ENCODE measurements around the gene PATE4. TPM values are rescaled to one million over a fixed set of nuclear protein-coding genes. Genes with fewer than 3 reads are reported as not detected.

The PATE4 gene
- total RNA-seq, 4 donors from 2014 or later: not detected

- Histone ChIP-seq H3K4me1 (no peaks in the 10 kb centered on the region), H3K36me3 (no peaks in the 10 kb centered on the region), H3K27ac (no peak overlapping the region), H3K9me3 (no peaks in the 10 kb centered on the region), H3K4me3 (no peak overlapping the region), H3K27me3 (no peaks in the 10 kb centered on the region)
- WGBS, 2 donors: 11 to 14% methylated on average over 8 of the region's 8 CpGs
- DNase-seq: no peak
- TF ChIP-seq CTCF (IDR thresholded peaks at IDR 0.05) (peak in 5 of 6 experiments; percentile 60 to 76 (median 66)), POLR2A (IDR thresholded peaks at IDR 0.05) (no peak)
- intact Hi-C loops (cut with DNase I): no loop called here
Measured at GRCh38 chr11:125874556-125875124, 41.5 kb downstream of the PATE4 start.

GRCh38 chr11:125881291-125881690, 48.2 kb downstream of the PATE4 start:
- H3K36me3 ChIP-seq: no peaks in the 10 kb centered on the region
- no peak for DNase-seq
- no peaks in the 10 kb centered on the region for H3K9me3 ChIP-seq
- H3K27me3 ChIP-seq: no peaks in the 10 kb centered on the region
- TF ChIP-seq POLR2A (IDR thresholded peaks at IDR 0.05): no peak
- no peak for TF ChIP-seq CTCF (IDR thresholded peaks at IDR 0.05)
- H3K4me1 ChIP-seq: peaks cover 0 to 3% (median 0%) of the 10 kb centered on the region in 3 donors
- H3K4me3 ChIP-seq: no peak overlapping the region
- WGBS, 2 donors: 61 to 85% methylated on average over 1 of the region's 1 CpG
- intact Hi-C loops (cut with DNase I): no loop called here
- H3K27ac ChIP-seq: no peak overlapping the region

- intact Hi-C loops (cut with DNase I): no loop called here
- Histone ChIP-seq H3K9me3 (no peaks in the 10 kb centered on the region), H3K4me1 (peaks cover 0 to 16% (median 3%) of the 10 kb centered on the region in 3 donors), H3K36me3 (no peaks in the 10 kb centered on the region), H3K27me3 (no peaks in the 10 kb centered on the region), H3K27ac (no peak overlapping the region), H3K4me3 (no peak overlapping the region)
- WGBS, 2 donors: 58 to 59% methylated on average over 6 to 8 of the region's 8 CpGs
- DNase-seq: no peak
- TF ChIP-seq POLR2A (IDR thresholded peaks at IDR 0.05): no peak
- TF ChIP-seq CTCF (IDR thresholded peaks at IDR 0.05): no peak
Measured at GRCh38 chr11:125883375-125883774, 50.3 kb downstream of the PATE4 start.

DNA sequence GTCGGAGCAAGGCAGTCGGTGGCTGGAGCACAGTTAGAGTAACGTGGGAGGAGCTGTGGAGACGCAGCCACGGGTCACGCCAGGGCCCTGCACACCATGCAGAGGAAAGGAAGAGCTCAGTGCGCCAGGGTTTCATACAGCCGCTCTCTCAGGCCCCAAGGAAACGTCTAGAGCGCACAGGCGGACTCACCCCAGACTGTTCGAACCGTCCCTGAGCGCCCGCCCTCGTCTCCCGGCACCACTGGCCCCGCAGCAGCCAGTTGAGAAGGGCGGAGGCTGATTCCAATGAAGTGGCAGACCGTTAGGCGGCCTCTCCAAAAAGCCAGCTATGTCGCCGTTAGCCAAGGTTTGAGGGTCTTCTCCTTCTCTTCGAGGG, 53.9 kb downstream of the PATE4 start:
- Histone ChIP-seq H3K27ac (peak overlapping the region; percentile 90 to 98 (median 93)), H3K27me3 (no peaks in the 10 kb centered on the region), H3K9me3 (no peaks in the 10 kb centered on the region), H3K36me3 (no peaks in the 10 kb centered on the region), H3K4me3 (peak overlapping the region; percentile 65 to 95 (median 82)), H3K4me1 (peaks cover 0 to 42% (median 5%) of the 10 kb centered on the region in 3 donors)
- TF ChIP-seq POLR2A (IDR thresholded peaks at IDR 0.05): no peak
- no peak for TF ChIP-seq CTCF (IDR thresholded peaks at IDR 0.05)
- 13 to 22% methylated on average over 11 to 20 of the region's 24 CpGs for WGBS, 2 donors
- intact Hi-C loops (cut with DNase I): no loop called here
- no peak for DNase-seq

DNA sequence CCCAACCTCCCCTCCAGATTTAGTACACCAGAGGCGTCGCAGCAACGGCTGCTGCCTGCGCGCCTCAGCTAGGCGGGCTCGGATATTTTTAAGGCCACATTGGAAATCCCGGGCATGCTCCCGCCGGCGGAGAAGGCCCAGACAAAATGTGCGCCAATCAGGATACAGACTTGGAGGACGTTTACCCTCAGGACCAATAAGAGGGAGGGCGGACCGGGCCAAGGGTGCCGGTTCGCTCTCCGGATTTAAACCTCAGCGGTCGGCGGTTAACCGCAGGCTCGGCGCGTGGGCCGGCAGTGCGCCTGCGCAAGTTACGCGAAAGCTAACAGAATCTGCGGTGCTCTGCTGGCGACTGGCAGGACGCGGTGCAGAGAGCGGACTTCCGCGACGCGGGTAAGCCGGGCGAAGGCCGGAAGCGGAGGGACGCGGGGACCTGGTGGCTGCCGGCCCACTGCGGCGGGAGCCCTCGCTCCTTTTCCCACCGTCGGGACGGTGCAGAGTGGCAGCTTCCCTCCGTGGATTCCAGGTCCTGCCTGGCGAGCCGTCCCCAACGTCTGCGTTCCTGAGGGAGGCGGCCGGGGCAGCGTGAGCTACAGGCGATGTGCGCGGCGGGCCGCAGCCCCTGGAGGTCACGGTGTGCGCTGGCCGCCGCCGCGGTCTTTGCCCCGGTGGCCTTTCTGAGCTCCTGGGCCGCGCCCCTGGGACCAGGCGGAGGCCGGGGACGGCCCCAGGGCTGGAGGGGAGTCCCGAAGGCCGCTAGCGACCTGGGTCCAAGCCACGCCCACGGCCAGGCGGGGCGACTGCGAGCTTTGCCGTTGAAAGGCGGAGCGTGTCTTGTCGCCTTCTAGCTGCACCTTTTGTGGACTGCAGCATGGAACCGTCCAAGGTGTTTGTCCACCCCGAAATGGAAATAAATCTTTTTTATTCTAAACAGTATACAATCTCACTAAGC, 54.5 kb downstream of the PATE4 start, which contains the start of gene HYLS1:
Gene HYLS1 (plus strand): TSS at position 296 of the 952 bp plus-strand sequence. CDS start 11,701 bp downstream, outside the sequence.
- Histone ChIP-seq H3K27me3 (no peaks in the 10 kb centered on the region), H3K36me3 (peaks cover 0 to 5% (median 0%) of the 10 kb centered on the region in 3 donors), H3K4me3 (peak within 1 kb of the TSS; percentile 65 to 95 (median 82)), H3K4me1 (peaks cover 0 to 42% (median 5%) of the 10 kb centered on the region in 3 donors), H3K9me3 (no peaks in the 10 kb centered on the region), H3K27ac (peak within 1 kb of the TSS; percentile 90 to 98 (median 93))
- WGBS, 2 donors: 0 to 1% methylated on average over 2 to 11 of the region's 91 CpGs
- peak; percentile 58 for DNase-seq
- intact Hi-C loops (cut with DNase I): no loop called here
- peak in 4 of 6 experiments; percentile 23 to 40 (median 30) for TF ChIP-seq CTCF (IDR thresholded peaks at IDR 0.05)
- peak in 3 of 4 donors; percentile 58 to 73 (median 71) for TF ChIP-seq POLR2A (IDR thresholded peaks at IDR 0.05)

Data from esophagus squamous epithelium (tissue), 5 donors.